Mucosa of rectum (tissue), 2 donors: ENCODE measurements around the gene SLC25A42.

ENCODE experiments used
- H3K27ac ChIP-seq, 2 donors: one replicate each; pipeline ENCODE4 v1.7.0; 2013; ENCODE audit warnings: inconsistent platforms in 2 of 2, low read depth in 2 of 2, low read length in 2 of 2
- H3K27me3 ChIP-seq, 2 donors: one replicate each; pipeline ENCODE4 v1.7.0; 2013; ENCODE audit warnings: low read length in 2 of 2; ENCODE audit not compliant: control insufficient read depth in 2 of 2, insufficient read depth in 2 of 2
- H3K36me3 ChIP-seq, 2 donors: one replicate each; pipeline ENCODE4 v1.7.0; 2013; ENCODE audit warnings: low read length in 2 of 2; ENCODE audit not compliant: control insufficient read depth in 2 of 2, insufficient read depth in 2 of 2
- H3K4me1 ChIP-seq, 2 donors: one replicate each; pipeline ENCODE4 v1.7.0; 2013; ENCODE audit warnings: low read length in 2 of 2, mild to moderate bottlenecking in 1 of 2; ENCODE audit not compliant: control insufficient read depth in 2 of 2, insufficient read depth in 2 of 2
- H3K4me3 ChIP-seq, 2 donors: one replicate each; pipeline ENCODE4 v1.7.0; 2013; ENCODE audit warnings: low read length in 2 of 2
- H3K9ac ChIP-seq, 2 donors: one replicate each; pipeline ENCODE4 v1.7.0; 2013; ENCODE audit warnings: low read length in 2 of 2, low read depth in 1 of 2, mild to moderate bottlenecking in 1 of 2
- H3K9me3 ChIP-seq, 2 donors: one replicate each; pipeline ENCODE4 v1.7.0; 2013; ENCODE audit warnings: low read length in 2 of 2; ENCODE audit not compliant: control insufficient read depth in 2 of 2
- donor health status: healthy.
- donor health status: Normal muscosa, but diverticular disease.

Gene SLC25A42

GRCh38 chr19:19067276-19068072, 3.7 kb downstream of the SLC25A42 start:
- no peaks in the 10 kb centered on the region for H3K27me3 ChIP-seq
- no peak overlapping the region for H3K27ac ChIP-seq
- peaks cover 17 to 27% of the 10 kb centered on the region in 2 donors for H3K4me1 ChIP-seq
- no peak overlapping the region for H3K9ac ChIP-seq
- H3K4me3 ChIP-seq: no peak overlapping the region
- no peaks in the 10 kb centered on the region for H3K36me3 ChIP-seq
- no peaks in the 10 kb centered on the region for H3K9me3 ChIP-seq

- Histone ChIP-seq H3K4me1 (peaks cover 12 to 24% of the 10 kb centered on the region in 2 donors), H3K27ac (peak overlapping the region in 1 of 2 donors; percentile 48), H3K9ac (no peak overlapping the region)
These were observed 5.2 kb downstream of the SLC25A42 start for GRCh38 chr19:19068659-19069654.

GRCh38 chr19:19071897-19072296, 8.1 kb downstream of the SLC25A42 start:
- H3K4me1 ChIP-seq: peaks cover 0 to 7% of the 10 kb centered on the region in 2 donors

More at GRCh38 chr19:19068659-19069654, 5.2 kb downstream of the SLC25A42 start:
- Histone ChIP-seq H3K4me3 (no peak overlapping the region), H3K27me3 (no peaks in the 10 kb centered on the region), H3K9me3 (no peaks in the 10 kb centered on the region), H3K36me3 (no peaks in the 10 kb centered on the region)

GRCh38 chr19:19074196-19074882, 10.5 kb downstream of the SLC25A42 start:
- Histone ChIP-seq H3K4me1 (peaks cover 0 to under 1% of the 10 kb centered on the region in 2 donors), H3K4me3 (no peak overlapping the region), H3K27ac (no peak overlapping the region), H3K9ac (no peak overlapping the region), H3K9me3 (no peaks in the 10 kb centered on the region), H3K36me3 (peaks cover 0 to 4% of the 10 kb centered on the region in 2 donors), H3K27me3 (no peaks in the 10 kb centered on the region)

More at GRCh38 chr19:19071897-19072296, 8.1 kb downstream of the SLC25A42 start:
- H3K9me3 ChIP-seq: no peaks in the 10 kb centered on the region
- H3K27me3 ChIP-seq: no peaks in the 10 kb centered on the region
- no peaks in the 10 kb centered on the region for H3K36me3 ChIP-seq
- no peak overlapping the region for H3K27ac ChIP-seq
- no peak overlapping the region for H3K4me3 ChIP-seq
- H3K9ac ChIP-seq: no peak overlapping the region

GRCh38 chr19:19075126-19075525, 11.3 kb downstream of the SLC25A42 start:
- no peak overlapping the region for H3K27ac ChIP-seq
- no peaks in the 10 kb centered on the region for H3K9me3 ChIP-seq
- H3K36me3 ChIP-seq: peaks cover 0 to 4% of the 10 kb centered on the region in 2 donors
- H3K9ac ChIP-seq: no peak overlapping the region
- H3K4me3 ChIP-seq: no peak overlapping the region
- no peaks in the 10 kb centered on the region for H3K4me1 ChIP-seq
- H3K27me3 ChIP-seq: no peaks in the 10 kb centered on the region

GRCh38 chr19:19076476-19076875, 12.7 kb downstream of the SLC25A42 start:
- Histone ChIP-seq H3K9me3 (no peaks in the 10 kb centered on the region), H3K4me3 (no peak overlapping the region), H3K4me1 (no peaks in the 10 kb centered on the region), H3K27me3 (no peaks in the 10 kb centered on the region), H3K9ac (no peak overlapping the region), H3K36me3 (peaks cover 0 to 4% of the 10 kb centered on the region in 2 donors), H3K27ac (no peak overlapping the region)

- H3K9ac ChIP-seq: no peak overlapping the region
- peaks cover 0 to 4% of the 10 kb centered on the region in 2 donors for H3K36me3 ChIP-seq
- H3K4me3 ChIP-seq: no peak overlapping the region
- no peaks in the 10 kb centered on the region for H3K9me3 ChIP-seq
- no peak overlapping the region for H3K27ac ChIP-seq
- H3K27me3 ChIP-seq: no peaks in the 10 kb centered on the region
- no peaks in the 10 kb centered on the region for H3K4me1 ChIP-seq
These were observed 13.3 kb downstream of the SLC25A42 start for GRCh38 chr19:19077103-19077502.

GRCh38 chr19:19078801-19079200, 15.0 kb downstream of the SLC25A42 start:
- H3K36me3 ChIP-seq: peaks cover 0 to 7% of the 10 kb centered on the region in 2 donors
- H3K27ac ChIP-seq: no peak overlapping the region
- H3K4me3 ChIP-seq: no peak overlapping the region
- no peaks in the 10 kb centered on the region for H3K9me3 ChIP-seq
- no peaks in the 10 kb centered on the region for H3K4me1 ChIP-seq
- H3K27me3 ChIP-seq: no peaks in the 10 kb centered on the region
- H3K9ac ChIP-seq: no peak overlapping the region

- Histone ChIP-seq H3K36me3 (peaks cover 0 to 7% of the 10 kb centered on the region in 2 donors), H3K9ac (no peak overlapping the region), H3K4me3 (no peak overlapping the region), H3K9me3 (no peaks in the 10 kb centered on the region), H3K27ac (no peak overlapping the region), H3K4me1 (no peaks in the 10 kb centered on the region), H3K27me3 (no peaks in the 10 kb centered on the region)
These were observed 15.8 kb downstream of the SLC25A42 start for GRCh38 chr19:19079571-19079970.
